GM13977 (cell line): ENCODE data around the gene CHAC2.
"Not testable (repeated sequence)": the region's sequence is repeated elsewhere in the genome, so short reads cannot be mapped to it uniquely, and the experiment has no call there.

Experiments used
- DNase-seq: peaks from one replicate; pipeline ENCODE4 v3.0.0; 2012; ENCODE audit warnings: low spot score
- CTCF ChIP-seq: IDR thresholded peaks from 2 replicates; pipeline ENCODE4 v1.5.1; 2012; ENCODE audit warnings: mild to moderate bottlenecking, control low read depth; ENCODE audit not compliant: insufficient read depth; ENCODE audit errors: extremely low read depth, missing control alignments
- in situ Hi-C: fragments of 300-500 bp; cut with MboI; formaldehyde crosslinking; loops from one replicate; pipeline ENCODE4 v1.12.0; 2022; ENCODE audit warnings: low sequenced_read_pairs, low pct_unique_long_range_greater_than_20kb, mixed read lengths, inconsistent platforms; ENCODE audit not compliant: unreplicated experiment

CHAC2 gene

GRCh38 chr2:53755121-53755520 is 12.5 kb upstream of the CHAC2 start:
- in situ Hi-C loops, result no loop called here
- no peak for DNase-seq
- TF ChIP-seq CTCF, result no peak

GRCh38 chr2:53756644-53757043 is 11.0 kb upstream of the CHAC2 start:
- TF ChIP-seq CTCF, result no peak
- in situ Hi-C loops, result no loop called here
- DNase-seq, result no peak

- in situ Hi-C loops, DNase-seq: not testable (repeated sequence)
Observed at GRCh38 chr2:53757206-53757605, 10.4 kb upstream of the CHAC2 start.

- no peak for TF ChIP-seq CTCF
- DNase-seq, result no peak
- in situ Hi-C loops, result no loop called here
Observed at GRCh38 chr2:53765767-53766166, 1.8 kb upstream of the CHAC2 start.

GRCh38 chr2:53768242-53768542 is 588 bp downstream of the CHAC2 start:
- DNase-seq, result no peak
- in situ Hi-C loops, result no loop called here
- no peak for TF ChIP-seq CTCF

- DNase-seq, result no peak
- in situ Hi-C loops, result no loop called here
- no peak for TF ChIP-seq CTCF
Observed at GRCh38 chr2:53769318-53769945, 1.8 kb downstream of the CHAC2 start.

- no peak for TF ChIP-seq CTCF
- DNase-seq, result no peak
Observed at GRCh38 chr2:53770264-53770663, 2.7 kb downstream of the CHAC2 start.

More at GRCh38 chr2:53770264-53770663, 2.7 kb downstream of the CHAC2 start:
- in situ Hi-C loops, result no loop called here
